Astrocyte of the cerebellum (primary cell): ENCODE measurements around the gene KLHL33.
A peak's percentile ranks its signal among the peaks of the same experiment; 100 is the strongest.

Experiments used
- DNase-seq: peaks from one replicate; pipeline ENCODE4 v3.0.0-alpha.2; 2011; ENCODE audit warnings: low read depth
- H3K4me3 ChIP-seq: 2 replicates; pipeline ENCODE4 v1.5.1; 2011; ENCODE audit warnings: mild to moderate bottlenecking, low read depth, low read length, moderate library complexity
- CTCF ChIP-seq: IDR thresholded peaks from 2 replicates; pipeline ENCODE4 v1.5.1; 2012; ENCODE audit warnings: low read length, low read depth, moderate library complexity, mild to moderate bottlenecking; ENCODE audit errors: missing control alignments
- in situ Hi-C: cut with HindIII; loops from 2 replicates; pipeline ENCODE4 v1.10.0; 2017; ENCODE audit warnings: low sequenced_read_pairs

KLHL33 gene, protein sequence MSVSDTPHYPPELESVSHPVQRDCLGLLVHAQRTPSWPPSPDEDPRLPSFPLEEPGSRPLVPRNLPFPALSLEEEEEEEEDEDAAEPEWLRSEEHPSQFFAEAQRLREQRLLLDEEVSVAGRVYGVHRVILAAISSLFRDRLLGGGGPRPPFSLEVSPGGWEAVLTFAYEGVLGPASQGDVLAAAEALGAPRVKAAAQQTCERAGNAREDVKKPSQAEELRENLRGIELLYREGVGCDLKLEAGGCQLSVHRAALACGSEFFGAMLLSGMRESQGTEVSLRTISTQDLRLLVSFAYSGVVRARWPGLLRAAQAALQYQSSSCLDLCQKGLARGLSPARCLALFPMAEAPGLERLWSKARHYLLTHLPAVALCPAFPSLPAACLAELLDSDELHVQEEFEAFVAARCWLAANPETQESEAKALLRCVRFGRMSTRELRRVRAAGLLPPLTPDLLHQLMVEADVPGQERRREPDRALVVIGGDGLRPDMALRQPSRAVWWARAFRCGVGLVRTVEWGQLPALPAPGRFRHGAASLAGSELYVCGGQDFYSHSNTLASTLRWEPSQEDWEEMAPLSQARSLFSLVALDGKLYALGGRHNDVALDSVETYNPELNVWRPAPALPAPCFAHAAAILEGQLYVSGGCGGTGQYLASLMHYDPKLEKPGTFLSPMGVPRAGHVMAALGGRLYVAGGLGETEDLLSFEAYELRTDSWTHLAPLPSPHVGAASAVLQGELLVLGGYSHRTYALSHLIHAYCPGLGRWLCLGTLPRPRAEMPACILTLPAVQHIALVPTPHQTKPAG

DNA sequence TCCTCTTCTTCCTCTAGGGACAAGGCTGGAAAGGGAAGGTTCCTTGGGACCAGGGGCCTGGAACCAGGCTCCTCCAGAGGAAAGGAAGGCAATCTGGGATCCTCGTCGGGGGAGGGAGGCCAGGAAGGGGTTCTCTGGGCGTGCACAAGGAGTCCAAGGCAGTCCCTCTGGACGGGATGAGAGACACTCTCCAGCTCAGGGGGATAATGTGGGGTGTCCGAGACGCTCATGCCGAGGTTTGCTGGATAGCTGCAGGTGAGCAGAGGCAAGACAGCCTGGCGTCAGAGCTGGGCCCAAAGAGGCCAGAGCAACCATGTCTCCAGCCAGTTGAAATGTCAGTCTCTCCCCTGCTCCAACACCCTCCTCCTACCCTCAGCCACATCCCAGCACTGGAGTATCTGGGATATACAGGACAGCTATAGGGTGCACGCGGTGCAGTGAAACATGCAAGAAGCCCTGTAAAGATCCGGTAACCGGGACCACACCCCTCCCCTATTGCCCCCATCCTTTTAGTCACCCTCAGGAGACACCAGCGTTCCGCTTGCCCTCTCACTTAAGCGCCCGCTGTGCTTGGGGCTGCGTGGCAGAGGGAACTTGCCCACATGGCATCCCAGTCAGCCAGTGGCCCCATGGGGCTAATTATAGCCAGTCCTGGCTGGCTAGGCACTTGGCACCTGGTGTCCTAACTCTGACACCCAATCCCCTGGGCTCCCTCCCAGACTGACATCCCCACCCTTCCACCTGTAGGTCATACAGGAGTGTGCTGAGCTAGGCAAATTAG is at the start of gene KLHL33:
TSS of gene KLHL33 (minus strand) at position 585 of the 781 bp plus-strand sequence. CDS start at position 230, 355 bp downstream.
- H3K4me3 ChIP-seq = peak within 1 kb of the TSS; percentile 5
- TF ChIP-seq CTCF = no peak
- no peak for DNase-seq
- in situ Hi-C loops = no loop called here

GRCh38 chr14:20482382-20482781 is 46.4 kb upstream of the KLHL33 start:
- no peak for TF ChIP-seq CTCF
- in situ Hi-C loops = no loop called here
- no peak for DNase-seq
- H3K4me3 ChIP-seq = no peak overlapping the region

GRCh38 chr14:20478894-20479293 is 42.9 kb upstream of the KLHL33 start:
- H3K4me3 ChIP-seq = no peak overlapping the region
- in situ Hi-C loops = loop anchor here (10.0 kb wide), 1 partner anchor 66 kb away; no protein-coding TSS in a partner anchor
- DNase-seq = no peak
- no peak for TF ChIP-seq CTCF

- no peak overlapping the region for H3K4me3 ChIP-seq
- no peak for DNase-seq
- in situ Hi-C loops = loop anchor here (10.0 kb wide), 1 partner anchor 67 kb away; no protein-coding TSS in a partner anchor
- no peak for TF ChIP-seq CTCF
These were observed 41.4 kb upstream of the KLHL33 start for GRCh38 chr14:20477211-20477876.

DNA sequence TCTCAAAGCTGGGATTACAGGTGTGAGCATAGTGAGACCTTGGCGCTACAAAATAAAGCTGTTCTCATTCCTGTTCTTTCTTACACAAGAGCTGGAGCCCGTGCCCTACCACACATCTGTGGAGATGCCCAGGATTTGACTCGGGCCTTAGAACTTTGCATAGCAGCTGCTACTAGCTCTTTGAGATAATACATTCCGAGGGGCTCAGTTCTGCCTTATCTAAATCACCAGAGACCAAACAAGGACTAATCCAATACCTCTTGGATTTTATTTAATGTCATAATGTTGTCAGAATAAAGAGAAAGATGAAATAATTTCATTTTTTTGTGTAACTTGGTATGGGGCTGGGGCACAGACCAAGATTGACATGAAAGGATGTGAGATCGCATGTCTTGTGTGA is 40.8 kb upstream of the KLHL33 start:
- no peak for DNase-seq
- TF ChIP-seq CTCF = no peak
- in situ Hi-C loops = loop anchor here (10.0 kb wide), 1 partner anchor 68 kb away; no protein-coding TSS in a partner anchor
- H3K4me3 ChIP-seq = no peak overlapping the region
